DMS 273 treated with DMSO at 0.1 percent for 48 hours (cell line): ENCODE data around the gene PPM1K.

ENCODE experiments used
- DNase-seq: peaks from one replicate; lab custom pipeline; 2025; lab: John Stamatoyannopoulos, UW

The PPM1K gene

DNA sequence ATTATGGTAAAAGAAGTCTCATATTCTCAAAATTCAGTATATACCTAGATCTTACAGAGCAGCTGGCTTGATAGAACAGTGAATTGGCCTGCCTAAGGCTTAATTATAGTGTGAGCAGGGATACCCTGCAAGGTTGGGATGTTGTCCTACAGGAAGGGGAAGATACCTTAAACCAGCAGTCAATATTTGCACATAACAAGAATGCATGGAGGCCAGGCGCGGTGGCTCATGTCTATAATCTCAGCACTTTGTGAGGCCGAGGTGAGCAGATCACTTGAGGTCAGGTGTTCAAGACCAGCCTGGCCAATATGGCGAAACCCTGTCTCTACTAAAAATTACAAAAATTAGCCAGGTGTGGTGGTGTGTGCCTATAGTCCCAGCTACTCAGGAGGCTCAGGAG is 67.2 kb downstream of the PPM1K start:
- no peak for DNase-seq

DNA sequence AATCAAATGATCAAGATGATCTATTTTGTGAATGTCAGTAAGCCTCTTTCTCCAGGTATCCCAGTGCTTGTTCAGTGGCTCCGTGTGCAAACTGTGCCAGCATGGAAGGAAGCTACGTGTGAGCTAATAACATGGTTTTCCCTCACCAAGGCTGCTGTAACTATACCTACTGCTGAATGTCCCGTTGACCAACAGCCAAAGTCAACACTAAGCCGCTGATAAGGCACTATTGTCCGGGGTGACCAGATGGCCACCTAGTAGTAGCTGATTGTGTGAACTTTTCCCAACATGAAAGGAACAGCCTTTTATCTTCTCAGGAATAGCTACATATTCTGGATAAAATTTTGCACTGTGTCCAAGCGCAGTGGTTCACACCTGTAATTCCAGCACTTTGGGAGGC is 68.0 kb downstream of the PPM1K start:
- no peak for DNase-seq

DNA sequence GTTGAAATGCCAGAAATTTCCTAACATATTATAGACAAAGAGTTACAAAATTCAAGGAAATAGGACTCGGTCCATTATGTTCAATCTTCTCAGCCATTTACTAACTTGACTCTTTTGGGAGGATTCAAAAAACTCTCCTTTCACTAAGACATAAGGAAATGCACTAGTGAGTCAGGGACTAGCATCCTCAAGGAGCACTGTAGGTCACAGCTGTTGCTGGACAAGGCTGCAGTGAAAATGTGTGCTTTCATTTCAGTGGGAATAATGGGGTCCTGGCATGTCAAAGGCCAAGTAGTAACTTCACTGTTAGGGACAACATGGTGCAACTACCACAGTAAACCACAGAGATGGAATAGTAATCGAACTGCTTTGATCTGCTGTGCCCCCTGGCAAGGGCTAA is 69.0 kb downstream of the PPM1K start:
- no peak for DNase-seq

DNA sequence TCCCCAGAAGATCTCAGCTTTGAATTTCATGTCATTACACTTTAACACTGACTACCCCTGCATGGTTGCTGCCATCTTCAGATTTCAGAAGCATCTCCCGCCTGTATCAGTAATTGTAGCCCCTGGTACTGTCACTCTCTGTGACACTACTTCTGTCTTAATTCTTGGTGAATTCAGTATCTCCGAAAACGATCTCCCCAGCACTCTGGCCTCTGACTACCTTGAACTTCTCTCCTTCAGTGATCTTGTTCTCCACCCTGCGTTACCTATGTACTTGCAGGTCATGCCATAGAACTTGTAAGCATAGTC is 72.2 kb downstream of the PPM1K start:
- DNase-seq = no peak

DNA sequence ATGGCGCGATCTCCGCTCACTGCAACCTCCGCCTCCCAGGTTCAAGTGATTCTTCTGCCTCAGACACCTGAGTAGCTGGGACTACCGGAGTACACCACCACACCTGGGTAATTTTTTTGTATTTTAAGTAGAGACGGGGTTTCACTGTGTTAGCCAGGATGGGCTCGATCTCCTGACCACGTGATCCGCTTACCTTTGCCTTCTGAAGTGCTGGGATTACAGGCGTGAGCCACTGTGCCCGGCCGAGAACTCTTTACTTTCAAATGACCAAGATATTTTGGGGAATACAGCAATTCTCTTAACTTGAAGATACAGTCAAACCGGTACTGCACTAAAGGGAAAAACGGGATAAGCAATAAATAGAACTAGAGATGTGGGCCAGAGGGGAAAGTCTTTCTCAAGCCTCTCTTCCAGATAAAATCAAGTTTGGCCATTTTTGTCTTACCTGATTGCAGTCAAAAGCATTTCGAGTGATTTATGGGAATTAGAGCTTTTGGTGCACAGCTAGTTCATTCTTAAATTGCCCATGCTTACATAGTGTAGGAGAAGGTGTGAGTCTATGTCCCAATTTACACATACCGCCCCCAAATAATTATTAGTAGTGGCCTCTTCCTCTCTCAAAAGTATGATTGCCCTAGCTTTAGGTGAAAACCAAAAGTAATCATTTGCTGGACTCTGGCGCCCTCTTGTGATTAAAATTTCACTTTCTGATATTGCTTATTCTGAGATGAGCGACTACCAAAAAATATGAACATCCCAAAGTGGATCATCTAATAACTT is 72.7 kb downstream of the PPM1K start:
- DNase-seq = no peak

DNA sequence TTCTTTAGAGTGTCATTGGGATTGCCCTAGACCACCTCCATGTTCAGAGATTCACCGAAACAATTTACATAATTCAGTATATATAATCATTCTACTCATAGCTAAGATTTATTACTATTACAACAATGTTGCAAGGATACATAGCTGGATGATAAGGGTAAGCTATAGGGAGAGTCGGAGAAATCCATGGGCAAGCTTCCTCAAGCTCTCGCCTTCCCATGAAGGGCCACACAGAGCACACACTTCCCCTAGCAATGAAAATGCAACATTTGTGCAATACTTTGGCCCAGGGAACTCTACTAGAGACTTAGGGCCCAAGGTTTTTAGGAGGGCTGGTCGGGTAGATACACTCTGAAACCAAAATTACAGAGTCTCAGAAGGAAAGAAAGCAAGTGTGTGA is 76.2 kb downstream of the PPM1K start:
- DNase-seq = no peak
